Measurements from ENCODE around the gene FHIP2A. TPM values are rescaled to one million over a fixed set of nuclear protein-coding genes. Genes with fewer than 3 reads are reported as not detected.

Gene FHIP2A
- total and polyA plus RNA-seq, 12 donors: 8.1 to 39.6 (median 25.2) TPM

DNA sequence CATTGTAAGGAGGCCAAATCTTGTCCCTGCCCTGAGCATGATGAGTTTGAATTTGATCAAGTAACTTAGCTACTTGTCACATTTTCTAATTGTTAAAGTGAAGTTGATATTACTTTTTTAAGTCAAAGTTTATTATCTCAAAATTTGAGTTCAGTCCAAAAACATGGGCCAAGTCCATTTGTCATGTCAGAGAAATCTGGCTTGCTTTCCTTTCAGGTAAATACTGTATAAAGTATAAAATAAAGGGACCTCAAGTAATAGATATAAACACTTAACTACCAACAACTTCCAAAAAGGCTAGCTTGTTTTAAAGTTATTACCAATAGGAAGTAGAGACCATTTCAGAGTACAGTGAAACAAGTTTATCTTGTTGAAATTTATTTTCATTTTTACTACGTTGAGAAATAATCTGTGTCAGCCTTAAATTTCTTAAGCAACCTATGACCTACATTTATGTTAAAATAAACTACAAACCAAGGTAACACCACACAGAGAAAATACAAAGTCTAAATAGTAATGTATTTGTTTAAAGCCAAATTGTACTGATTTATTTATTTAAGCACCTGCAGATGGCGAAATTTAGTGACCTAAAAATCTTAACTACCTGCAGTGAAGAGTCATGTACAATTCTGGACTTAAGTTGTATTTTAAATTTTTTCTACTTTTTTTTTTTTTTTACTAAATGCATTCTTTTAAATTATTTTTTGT is 36.5 kb downstream of the FHIP2A start:
- WGBS, 4 donors: 51 to 73% (median 61%) methylated on average over 2 of the region's 2 CpGs

GRCh38 chr10:114859222-114859621 is 37.6 kb downstream of the FHIP2A start:
- intact Hi-C loops (cut with DNase I): no loop called here
- Histone ChIP-seq H3K4me1 (replicated peaks in 1 of 2) (peaks cover 22 to 31% of the 10 kb centered on the region in 2 donors), H3K4me3 (no peak overlapping the region), H3K36me3 (replicated peaks in 1 of 2) (peaks cover 0 to 58% of the 10 kb centered on the region in 2 donors), H3K27me3 (no peaks in the 10 kb centered on the region), H3K9me3 (replicated peaks in 1 of 3) (no peaks in the 10 kb centered on the region), H3K27ac (no peak overlapping the region)
- 90 to 95% (median 92%) methylated on average over 7 of the region's 7 CpGs for WGBS, 4 donors
- no peak for DNase-seq
- TF ChIP-seq POLR2A (IDR thresholded peaks at IDR 0.05) (no peak), CTCF (IDR thresholded peaks at IDR 0.05) (no peak)

More for the DNA sequence above, 36.5 kb downstream of the FHIP2A start:
- Histone ChIP-seq H3K27me3 (no peaks in the 10 kb centered on the region), H3K4me3 (no peak overlapping the region), H3K36me3 (replicated peaks in 1 of 2) (peaks cover 0 to 63% of the 10 kb centered on the region in 2 donors), H3K27ac (peak overlapping the region in 1 of 5 donors; percentile 84), H3K9me3 (replicated peaks in 1 of 3) (no peaks in the 10 kb centered on the region), H3K4me1 (replicated peaks in 1 of 2) (peaks cover 22 to 31% of the 10 kb centered on the region in 2 donors)
- intact Hi-C loops (cut with DNase I): no loop called here
- no peak for DNase-seq
- TF ChIP-seq CTCF (IDR thresholded peaks at IDR 0.05) (no peak), POLR2A (IDR thresholded peaks at IDR 0.05) (no peak)

GRCh38 chr10:114862456-114862855 is 40.9 kb downstream of the FHIP2A start:
- Histone ChIP-seq H3K36me3 (replicated peaks in 1 of 2) (peaks cover 0 to 46% of the 10 kb centered on the region in 2 donors), H3K27ac (no peak overlapping the region), H3K4me3 (no peak overlapping the region), H3K4me1 (replicated peaks in 1 of 2) (peaks cover 9 to 10% of the 10 kb centered on the region in 2 donors), H3K9me3 (replicated peaks in 1 of 3) (no peaks in the 10 kb centered on the region), H3K27me3 (no peaks in the 10 kb centered on the region)
- 90 to 93% (median 91%) methylated on average over 4 of the region's 4 CpGs for WGBS, 4 donors
- no peak for TF ChIP-seq CTCF (IDR thresholded peaks at IDR 0.05)
- no peak for TF ChIP-seq POLR2A (IDR thresholded peaks at IDR 0.05)
- DNase-seq: no peak
- intact Hi-C loops (cut with DNase I): no loop called here

DNA sequence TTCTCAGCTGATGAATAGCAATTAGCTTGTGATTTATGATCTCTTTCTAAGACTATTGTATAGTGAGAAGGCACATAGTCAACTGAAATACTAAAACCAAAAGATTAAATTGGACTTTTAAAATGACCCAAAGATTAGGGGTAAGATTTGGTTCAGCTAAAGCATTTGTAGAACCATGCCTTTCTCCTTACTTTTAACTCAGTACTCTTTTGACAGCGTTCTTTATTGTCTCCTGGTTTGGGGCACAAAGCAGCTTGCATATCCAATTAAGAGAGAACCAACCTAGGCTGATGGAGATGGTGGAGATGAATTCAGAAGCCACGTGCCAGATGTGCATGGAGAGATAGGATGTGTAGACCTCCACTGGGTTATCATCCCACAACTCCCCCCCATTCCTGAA is 45.8 kb downstream of the FHIP2A start:
- no peak for DNase-seq
- H3K36me3 ChIP-seq (replicated peaks in 1 of 2): peaks cover 0 to 14% of the 10 kb centered on the region in 2 donors
- no peak overlapping the region for H3K4me3 ChIP-seq
- no peaks in the 10 kb centered on the region for H3K27me3 ChIP-seq
- 91 to 94% (median 92%) methylated on average over 2 of the region's 2 CpGs for WGBS, 4 donors
- no peak overlapping the region for H3K27ac ChIP-seq
- TF ChIP-seq CTCF (IDR thresholded peaks at IDR 0.05): no peak
- TF ChIP-seq POLR2A (IDR thresholded peaks at IDR 0.05): no peak
- H3K4me1 ChIP-seq (replicated peaks in 1 of 2): peaks cover 5 to 6% of the 10 kb centered on the region in 2 donors
- no peaks in the 10 kb centered on the region for H3K9me3 ChIP-seq (replicated peaks in 1 of 3)
- intact Hi-C loops (cut with DNase I): no loop called here
